Suprapubic skin (tissue), 4 donors: ENCODE data around the gene NHLH1.

Experiments
- POLR2A ChIP-seq, 2 donors: fragments of 450-650 bp; IDR thresholded peaks; one replicate each; pipeline ENCODE4 v1.6.1; 2017; ENCODE audit warnings: antibody characterized with exemption in 2 of 2, mild to moderate bottlenecking in 2 of 2, moderate library complexity in 2 of 2
- POLR2AphosphoS5 ChIP-seq, 3 donors: sonication (generic); formaldehyde crosslinking; IDR thresholded peaks; one replicate each; pipeline ENCODE4 v1.6.1; 2017; ENCODE audit warnings: antibody characterized with exemption in 3 of 3
- TF ChIP-seq, protein P1 (sequence below), 2 donors: fragments of 200-600 bp in 1 of 2; fragments of 450-650 bp in 1 of 2; sonication (generic) in 1 of 2; IDR thresholded peaks; one replicate each; pipeline ENCODE4 v1.5.1; 2016 to 2019; ENCODE audit warnings: antibody characterized with exemption in 2 of 2, mild to moderate bottlenecking in 1 of 2, moderate library complexity in 1 of 2

DNA sequence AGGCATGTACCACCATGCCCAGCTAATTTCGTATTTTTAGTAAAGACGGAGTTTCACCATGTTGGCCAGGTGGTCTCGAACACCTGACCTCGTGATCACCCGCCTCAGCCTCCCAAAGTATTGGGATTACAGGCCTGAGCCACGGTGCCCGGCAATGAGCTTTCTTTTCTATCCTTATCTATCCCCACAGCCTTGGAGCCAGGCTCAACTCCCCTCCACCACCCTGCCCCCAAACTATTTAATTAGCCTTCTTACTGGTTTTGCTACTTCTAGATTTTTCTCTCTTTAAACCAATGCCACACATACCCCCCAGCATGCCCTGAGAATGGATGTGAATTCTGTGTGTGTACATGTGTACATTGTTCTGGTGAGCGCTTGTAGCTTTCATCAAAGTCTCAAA is 27.8 kb downstream of the NHLH1 start:
- TF ChIP-seq, protein P1, sequence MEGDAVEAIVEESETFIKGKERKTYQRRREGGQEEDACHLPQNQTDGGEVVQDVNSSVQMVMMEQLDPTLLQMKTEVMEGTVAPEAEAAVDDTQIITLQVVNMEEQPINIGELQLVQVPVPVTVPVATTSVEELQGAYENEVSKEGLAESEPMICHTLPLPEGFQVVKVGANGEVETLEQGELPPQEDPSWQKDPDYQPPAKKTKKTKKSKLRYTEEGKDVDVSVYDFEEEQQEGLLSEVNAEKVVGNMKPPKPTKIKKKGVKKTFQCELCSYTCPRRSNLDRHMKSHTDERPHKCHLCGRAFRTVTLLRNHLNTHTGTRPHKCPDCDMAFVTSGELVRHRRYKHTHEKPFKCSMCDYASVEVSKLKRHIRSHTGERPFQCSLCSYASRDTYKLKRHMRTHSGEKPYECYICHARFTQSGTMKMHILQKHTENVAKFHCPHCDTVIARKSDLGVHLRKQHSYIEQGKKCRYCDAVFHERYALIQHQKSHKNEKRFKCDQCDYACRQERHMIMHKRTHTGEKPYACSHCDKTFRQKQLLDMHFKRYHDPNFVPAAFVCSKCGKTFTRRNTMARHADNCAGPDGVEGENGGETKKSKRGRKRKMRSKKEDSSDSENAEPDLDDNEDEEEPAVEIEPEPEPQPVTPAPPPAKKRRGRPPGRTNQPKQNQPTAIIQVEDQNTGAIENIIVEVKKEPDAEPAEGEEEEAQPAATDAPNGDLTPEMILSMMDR (IDR thresholded peaks at IDR 0.05) = no peak
- TF ChIP-seq POLR2A (IDR thresholded peaks at IDR 0.05) (no peak), POLR2AphosphoS5 (IDR thresholded peaks at IDR 0.05) (no peak)
